Stimulated activated CD8-positive, alpha-beta memory T cell treated with anti-CD3 and anti-CD28 coated beads, Interleukin-15, amount 100 ng/mL, for 48 hours (primary cell): ENCODE measurements around the gene ANKFN1.

Source experiments
- DNase-seq, 2 donors: peaks; one replicate each; pipeline ENCODE4 v3.0.0-alpha.2; 2020; ENCODE audit warnings: low read depth in 2 of 2

The ANKFN1 gene

DNA sequence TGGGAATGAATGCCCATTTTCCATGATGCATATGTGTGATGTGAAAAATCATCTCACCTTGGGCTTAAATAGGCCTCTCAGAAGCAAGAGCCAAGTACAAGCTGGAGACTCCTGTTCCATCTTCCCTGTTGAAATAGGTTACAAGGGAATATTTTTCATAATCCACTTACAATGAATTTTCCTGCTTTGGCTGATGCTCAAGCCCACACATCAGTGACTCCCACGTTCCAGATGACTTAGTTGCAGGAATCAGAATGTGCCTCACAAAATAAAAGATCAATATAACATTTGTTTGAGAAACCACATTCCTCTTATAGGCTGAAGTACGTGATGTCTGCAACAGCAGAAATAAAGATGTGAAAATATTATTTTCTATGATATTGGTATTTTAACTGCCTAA, 24.1 kb downstream of the ANKFN1 start:
- no peak for DNase-seq

DNA sequence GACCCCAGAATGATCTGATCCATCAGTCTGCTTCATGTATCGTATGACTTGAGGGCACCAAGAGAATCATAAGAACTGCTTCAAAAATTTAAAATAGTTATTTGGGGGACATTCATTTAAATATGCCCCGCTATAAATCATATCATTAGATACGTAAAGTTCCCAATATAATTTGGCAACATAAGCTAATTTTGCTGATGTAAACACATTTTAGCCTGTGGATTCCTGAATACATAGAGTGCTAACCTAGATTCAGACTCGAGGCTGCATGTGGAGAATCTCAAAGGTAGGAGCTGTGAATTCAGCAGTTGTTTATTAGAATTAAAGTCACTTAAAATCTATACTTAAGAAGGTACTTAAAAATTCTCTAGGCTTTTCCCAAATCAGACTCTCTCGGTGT, 24.9 kb downstream of the ANKFN1 start:
- no peak for DNase-seq

DNA sequence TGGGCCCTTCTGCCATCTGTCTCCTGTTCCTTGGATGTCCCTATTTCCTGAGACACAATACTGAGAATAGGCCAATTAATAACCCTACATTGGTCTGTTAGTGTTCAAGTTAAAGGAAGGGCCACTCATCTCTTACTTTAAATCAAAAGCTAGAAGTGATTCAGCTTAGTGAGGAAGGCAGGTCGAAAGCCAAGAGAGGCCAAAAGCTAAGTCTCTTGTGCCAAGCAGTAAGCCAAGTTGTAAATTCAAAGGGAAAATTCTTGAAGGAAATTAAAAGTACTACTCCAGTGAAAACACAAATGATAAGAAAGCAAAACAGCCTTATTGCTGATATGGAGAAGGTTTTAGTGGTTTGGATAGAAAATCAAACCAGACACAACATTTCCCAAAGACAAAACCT, 28.8 kb downstream of the ANKFN1 start:
- no peak for DNase-seq

DNA sequence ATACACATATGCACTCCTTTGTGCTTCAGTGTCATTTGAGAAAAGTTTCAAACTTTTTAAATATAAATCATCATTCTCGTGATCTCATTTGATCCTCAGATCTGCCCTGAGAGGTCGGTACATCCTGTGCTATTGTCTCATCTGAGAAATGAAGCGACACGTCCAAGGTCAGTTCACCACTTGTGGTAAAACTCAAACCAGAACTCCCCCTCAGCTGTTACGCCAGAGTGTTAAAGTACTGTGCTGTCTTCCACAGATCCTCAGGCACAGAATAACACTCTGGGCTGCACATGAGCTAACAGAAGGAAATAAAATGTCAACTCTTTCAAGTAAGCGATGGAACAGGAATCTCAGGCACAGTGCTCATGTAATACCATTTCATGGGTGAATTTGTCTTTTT, 31.4 kb downstream of the ANKFN1 start:
- DNase-seq = no peak

DNA sequence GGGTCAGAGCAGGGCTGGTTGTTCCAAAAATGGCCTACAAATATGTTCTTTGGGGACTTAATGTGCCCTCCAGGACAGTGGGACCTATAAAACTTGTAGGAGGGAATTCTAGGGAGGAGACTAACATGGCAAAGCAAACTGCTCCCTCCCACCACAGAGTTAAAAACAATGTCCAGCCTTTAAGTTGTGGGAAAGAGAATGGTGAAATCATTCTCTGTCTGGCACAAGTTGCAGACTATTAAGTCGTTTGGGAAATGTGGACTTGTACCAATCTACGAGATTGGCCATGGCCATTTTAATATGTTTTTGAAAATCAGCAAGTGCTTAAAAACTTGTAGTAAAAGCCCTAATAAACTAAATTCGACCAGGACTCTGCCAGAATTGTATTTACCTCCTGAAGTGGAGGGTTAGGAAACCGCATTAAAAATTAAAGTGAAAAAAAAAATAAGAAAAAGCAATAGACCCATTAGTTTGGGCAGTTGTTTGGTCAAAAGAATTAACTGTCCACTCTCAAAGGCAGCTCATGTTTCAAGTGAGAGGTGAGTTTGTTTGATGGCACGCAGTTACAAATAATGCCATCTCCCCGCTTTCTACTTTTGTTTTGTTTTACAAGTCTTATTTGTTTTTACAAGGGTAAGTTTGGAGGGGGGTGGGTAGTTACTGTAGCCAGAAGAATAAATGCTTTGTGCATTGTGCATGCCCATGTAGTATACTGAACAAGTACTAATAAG, 32.4 kb downstream of the ANKFN1 start:
- no peak for DNase-seq

DNA sequence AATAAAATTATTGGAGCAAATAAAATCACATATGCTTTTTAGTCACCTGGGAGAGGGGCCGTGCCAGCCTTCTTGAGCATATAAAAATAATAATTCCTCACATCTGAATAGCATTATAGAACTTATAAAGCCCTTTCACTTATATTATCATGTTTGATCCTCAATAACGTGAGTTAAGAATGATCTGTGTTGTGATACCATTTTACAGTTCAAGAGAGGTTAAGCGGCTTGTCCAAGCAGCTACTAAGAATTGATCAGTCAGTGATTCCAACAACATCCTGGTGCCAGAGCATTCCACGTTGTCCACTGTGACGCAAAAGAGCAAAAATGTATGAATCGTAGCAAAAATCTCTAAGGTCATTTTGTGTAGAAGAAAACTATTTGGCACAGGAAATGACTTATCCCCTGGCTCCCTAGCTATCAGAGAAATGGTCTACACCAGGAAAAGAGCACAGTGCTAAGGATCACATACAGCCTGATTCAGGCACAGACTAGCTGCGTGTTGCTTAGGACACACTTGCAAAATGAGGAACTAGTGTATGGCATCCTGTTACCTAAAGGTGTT, 33.0 kb downstream of the ANKFN1 start:
- DNase-seq = no peak

DNA sequence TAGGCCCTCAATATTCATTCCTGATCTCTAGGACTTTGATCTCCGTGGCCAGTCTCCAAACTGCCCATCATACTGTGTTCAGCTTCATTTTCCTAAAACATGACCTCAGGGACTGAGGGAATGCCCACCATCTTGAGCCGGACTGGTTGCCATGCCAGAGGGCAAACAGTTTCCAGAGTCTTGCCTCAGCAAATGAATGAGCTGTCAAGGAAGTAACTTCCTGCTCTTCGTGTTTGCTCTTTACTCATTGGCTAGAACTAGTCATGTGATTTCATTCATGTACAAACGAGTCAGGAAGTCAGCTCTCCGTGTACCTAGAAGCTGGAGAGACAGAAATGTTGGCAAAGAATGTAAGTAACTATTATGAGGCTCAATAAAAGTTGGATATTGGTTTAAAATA, 50.2 kb downstream of the ANKFN1 start:
- no peak for DNase-seq

DNA sequence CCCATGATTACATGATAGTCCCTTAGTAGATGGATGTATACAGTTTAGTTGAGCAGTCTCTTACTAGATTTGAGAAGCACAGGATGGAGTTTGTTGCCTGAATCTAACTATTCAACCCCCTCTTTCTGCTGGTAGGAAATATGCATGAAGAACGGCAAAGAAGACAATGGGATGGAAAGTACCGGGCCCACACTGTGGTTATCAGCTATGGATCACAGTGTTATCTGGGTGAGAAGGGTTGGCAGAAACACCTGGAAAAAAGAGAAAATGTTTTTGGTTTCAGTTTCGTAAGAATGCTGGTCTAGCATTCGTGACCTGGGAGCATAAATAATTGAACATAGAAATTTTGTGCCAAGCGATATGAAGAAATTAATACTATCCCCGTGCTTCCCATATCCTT, 53.1 kb downstream of the ANKFN1 start:
- no peak for DNase-seq

DNA sequence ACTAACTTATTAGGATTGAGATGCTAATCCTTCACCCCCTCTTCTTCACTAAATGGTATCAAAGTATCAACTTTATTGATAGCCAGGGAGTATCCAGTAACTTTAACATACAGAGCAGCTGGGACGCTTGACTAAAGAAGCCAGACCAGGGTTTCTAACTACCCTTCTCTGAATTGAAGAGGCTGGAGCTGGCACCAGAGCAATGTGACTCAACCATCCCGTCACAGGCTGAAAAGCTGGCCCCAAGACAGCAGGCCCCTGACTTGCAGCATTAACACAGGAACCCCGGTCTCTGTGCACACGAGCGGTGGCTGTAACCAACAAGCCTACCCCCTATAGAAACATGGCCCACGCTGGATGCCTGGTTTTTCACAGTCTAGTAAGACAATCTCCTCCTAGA, 59.8 kb downstream of the ANKFN1 start:
- no peak for DNase-seq

DNA sequence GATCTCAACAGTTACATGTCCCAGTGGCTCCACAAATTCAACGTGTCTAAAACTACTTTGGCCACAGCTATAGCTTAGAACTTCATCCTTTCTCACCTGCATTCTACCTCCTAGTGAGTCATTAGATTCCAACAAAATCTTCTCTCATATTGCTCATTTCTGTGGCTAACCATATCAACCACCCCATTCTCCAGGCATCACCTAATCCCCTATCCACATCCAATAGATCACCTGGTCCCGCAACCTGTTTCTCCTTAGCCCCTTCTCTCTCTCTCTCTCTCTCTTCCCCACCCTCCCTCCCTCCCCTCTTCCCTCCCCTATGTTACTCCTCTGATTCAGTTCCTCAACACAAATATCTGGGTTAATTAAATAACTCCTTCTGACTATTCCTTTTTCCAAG, 64.6 kb downstream of the ANKFN1 start:
- no peak for DNase-seq

DNA sequence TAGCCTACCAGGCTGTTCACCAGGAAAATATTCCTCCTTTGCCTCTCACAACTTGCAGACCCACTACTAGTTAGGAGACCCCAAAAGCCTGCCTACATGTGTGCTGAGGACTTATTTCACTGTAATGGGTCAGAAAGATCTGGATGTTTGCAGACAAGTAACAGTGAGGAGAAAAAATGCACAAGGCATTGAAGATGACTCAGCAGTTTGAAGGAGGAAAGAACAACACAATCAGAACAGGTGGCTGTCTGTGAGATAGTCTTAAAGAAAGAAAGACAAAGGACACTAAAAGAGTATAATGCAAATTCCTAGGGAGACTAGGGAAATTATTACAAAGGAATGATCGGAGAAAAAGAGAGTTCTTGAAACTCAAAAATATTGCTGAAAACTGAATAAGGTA, 69.0 kb downstream of the ANKFN1 start:
- DNase-seq = no peak

DNA sequence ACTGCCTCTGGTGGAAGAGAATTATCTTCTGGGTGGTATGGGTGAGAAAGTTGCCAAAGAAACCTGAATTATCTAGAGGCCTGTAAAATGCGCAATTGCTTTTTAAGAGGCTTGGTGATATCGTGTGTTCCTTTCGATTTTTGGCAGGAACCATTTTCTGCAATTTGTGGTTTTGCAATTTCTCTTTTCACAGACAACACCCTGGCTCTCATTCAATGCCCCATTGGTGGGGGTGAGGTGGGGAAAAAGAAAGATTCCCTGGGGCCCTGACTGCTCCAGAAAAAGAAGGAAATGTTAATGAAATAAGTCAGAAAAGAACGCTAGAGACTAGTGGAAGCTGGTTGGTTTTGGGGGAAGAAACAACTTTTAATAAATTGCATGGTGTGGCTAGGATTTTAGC, 77.4 kb downstream of the ANKFN1 start:
- no peak for DNase-seq

DNA sequence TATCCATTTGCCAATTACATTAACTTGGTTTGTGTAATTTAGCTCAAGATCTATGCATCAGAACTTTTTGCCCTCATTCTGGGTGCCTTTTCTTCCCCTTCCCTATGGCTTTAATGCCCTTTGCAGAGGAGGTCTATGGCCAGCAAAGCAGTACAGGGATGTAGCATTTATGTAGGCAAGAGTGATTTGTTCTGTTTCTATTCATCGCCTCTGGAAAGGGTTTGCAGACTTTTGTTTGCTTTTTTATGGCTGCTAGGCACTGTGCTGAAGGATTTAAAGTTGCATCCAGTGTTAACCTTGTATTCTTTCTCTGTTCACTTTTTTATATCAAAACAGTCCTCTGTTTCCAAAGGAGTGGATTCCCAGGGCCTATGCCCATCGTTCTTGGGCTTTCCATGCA, 78.0 kb downstream of the ANKFN1 start:
- DNase-seq = no peak

DNA sequence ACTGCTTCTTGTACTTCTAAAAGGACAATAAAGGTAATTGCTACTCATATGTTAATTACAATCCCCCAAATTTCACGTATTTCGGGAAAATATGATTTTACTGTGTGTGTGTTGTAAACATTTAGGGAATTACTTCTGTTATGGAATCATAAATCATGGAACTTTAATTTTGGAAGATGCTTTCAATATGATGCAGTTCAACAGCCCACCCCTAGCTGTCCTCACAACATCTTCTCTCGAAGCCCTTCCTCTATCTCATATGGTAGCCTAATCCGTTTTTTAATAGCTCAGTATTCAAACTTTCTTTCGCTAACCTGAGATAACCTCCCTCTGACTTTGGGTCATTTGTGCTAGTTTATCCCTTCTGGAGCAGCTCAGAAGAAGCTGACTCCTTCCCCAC, 78.4 kb downstream of the ANKFN1 start:
- DNase-seq = no peak

DNA sequence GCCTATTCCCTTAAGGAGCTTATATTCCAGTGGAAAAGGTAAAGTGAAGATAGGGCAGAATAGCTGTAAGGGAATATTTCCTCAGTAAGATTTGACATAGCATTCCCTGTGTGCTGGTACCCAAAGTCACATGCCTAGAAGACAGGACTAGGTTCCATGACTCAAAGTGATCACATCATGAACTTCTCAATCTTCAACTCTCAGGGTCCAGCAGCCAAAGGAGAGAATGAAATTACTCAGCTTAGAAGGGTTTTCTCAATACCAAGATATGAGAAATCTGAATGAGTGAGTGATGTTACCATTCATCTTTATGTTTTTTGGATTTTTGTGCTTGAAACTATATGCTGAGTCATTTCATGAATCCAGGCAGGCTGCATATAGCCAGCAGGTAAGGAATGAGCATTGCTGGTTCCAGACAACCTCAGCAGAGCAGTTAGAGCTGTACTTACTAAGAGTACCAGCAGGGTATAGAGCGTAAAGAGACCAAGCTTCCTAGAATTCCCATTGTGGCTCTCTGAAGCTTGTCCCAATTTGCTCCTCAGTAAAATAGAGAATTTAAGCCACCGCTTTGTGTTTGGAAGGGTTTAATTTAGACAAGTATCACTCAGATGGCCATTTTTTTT, 91.1 kb downstream of the ANKFN1 start:
- no peak for DNase-seq

DNA sequence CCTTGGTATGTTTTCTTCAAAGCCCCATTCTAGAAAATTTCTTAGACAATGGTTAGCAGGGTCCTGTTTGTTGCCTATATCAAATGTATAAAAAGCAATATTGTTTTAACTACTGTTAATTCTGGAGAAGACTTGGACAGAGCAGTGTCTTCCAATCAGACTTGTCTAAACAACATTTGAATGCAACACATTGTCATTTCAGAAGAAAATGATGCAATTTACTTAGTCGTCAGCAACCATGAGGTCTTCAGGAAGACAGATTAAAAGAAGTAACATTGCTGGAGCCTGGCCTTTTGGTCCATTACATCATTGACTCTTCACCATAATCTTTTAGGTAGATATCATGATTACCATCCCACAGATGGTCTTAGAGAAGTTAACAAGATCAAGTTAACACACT, 94.5 kb downstream of the ANKFN1 start:
- DNase-seq = no peak

DNA sequence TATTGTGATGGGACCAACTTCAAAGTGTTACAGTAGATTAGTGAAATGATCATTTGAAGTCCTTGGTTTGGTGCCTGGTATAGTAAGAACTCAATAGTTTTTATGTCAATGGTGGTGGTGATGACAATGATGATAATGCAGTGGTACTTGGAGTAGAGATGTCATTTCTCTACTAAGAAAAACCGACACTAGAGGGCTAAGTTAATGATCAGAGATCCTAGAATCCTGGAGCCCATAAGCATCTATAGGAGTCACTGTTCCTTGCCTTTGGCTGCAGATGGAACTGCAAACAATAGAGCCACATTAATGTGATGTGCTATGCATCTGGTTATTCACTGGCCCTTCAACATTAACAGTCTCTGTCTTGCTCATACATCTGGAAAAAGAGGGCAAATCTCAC, 103.8 kb downstream of the ANKFN1 start:
- no peak for DNase-seq

DNA sequence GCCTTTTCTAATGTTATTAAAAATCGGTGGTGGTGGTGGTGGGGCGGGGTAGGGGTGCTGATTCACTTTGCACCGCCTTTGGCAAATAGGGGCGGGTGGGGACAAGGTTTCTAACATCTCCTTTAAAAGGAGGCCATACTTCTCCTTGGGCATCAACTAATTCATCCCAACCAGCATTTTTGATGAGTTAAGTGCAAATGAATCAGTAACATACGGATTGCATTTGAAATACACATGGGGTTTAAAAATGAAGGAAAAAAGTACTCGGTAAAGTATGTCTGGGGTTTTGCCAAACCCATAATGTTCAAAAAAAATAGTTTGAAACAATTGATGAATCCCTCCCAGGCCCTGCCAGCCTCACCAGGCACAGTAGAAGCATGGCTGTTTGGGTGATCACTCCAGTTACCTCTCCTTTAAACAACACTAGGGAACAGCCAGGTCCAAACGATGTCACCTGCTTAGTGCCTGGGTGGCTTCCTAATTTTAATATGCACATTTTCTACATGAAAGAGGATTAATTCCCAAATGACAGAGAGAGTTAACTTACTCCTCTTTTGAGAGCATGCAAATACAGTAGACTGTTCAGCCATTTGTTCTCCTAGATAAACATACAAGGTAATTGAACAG, 107.2 kb downstream of the ANKFN1 start:
- DNase-seq = no peak

DNA sequence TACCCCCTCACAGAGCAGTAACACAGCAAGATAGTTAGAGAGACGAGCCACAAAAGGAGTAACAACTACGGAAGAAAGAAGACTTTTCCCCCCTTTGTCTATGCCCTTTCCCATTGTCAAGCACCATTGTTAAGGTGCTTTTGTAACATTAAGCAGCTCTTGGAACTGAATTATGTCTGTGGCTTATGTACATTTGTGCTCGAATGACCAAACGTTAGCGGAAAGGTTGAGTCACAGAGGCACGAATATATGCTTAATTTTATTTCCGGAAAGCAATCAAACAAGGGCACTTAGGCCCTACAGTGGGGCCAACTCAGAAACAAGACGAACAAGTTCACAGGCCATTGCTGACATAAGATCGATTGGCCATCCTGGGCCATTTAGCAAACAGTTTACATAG, 109.5 kb downstream of the ANKFN1 start:
- no peak for DNase-seq

DNA sequence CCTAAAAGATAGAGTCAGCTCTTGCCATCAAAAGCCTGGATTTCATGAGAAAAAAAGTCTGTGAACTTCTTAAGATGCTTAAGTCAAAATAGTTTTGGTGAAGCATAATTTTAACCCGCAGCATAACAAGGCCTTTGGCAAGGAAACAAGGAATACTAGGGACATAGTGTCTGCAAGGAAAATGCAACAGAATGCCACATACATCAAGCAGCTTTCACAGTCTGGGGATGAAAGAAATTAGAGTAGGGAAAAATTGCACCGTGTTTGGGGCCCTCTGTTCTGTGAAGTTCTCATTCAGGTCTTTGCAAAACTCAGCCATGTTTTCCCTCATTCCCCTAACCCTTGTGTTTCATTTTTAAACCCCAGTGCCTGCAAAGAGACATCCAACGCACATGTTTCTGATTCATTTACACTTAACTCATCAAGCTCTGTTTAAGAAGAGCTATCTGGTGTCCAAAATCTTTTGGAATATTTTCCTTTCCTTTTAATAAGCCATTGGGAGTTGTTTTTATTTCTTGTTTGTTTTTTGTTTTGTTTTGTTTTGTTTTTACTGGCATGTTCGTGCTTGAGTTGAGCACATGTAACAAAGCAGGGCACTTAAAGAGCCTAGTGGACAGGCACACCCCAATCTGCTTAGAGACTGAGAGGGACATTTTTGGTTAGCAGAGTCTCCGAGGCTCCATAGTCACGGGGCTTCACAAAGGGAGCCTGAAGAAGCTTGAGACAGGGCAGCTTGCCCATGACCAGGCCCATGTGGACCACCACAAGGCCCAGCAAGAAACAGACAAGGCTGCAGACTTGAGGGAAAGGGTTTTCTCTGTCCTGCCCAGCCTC, 116.5 kb downstream of the ANKFN1 start:
- DNase-seq = no peak

DNA sequence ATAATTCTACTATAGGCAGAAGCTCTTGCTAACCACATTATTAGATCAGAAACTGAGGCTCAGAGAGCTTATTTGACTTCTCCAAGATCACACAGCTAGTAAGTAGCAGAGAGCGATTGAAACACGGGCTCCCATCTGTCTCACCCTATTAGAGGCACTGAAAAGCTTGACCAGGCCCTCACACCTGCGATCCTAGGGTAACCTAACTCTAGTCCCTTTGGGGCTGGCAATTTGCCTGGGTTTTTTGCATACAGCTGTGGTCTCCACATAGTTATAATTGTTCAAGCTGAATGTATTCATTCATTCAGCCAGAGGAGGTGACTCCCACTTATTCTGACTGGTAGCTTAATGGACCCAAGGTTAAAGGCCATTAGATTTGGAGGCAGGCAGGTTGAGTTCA, 121.2 kb downstream of the ANKFN1 start:
- DNase-seq = no peak

DNA sequence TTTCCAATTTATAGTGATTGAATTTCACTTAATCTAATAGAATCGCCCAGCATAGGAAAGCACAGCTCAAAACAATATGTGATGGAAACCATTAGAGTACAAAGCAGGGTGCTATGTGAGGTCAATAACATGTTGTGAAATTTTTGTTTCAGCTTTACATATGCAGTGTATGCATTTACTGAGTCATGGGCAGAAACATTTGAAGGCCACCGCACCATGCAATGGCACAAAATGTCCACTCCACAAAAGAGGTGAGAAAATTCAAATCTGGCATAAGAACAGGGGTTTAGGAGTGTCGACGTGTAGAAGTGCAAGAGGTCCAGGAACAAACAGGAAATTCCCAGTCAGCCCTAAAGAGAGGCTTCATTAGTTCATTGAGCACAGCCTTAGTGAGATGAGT, 131.2 kb downstream of the ANKFN1 start:
- DNase-seq = no peak
